ENCODE measurements around the gene ADPRS. TPM values are rescaled to one million over a fixed set of nuclear protein-coding genes. Genes with fewer than 3 reads are reported as not detected.

Gene ADPRS
- total RNA-seq, 1 experiment from 2014 or later, result 83.0 TPM

- Histone ChIP-seq H3K9me2 (replicated peaks; ENCODE audit: low read length) (no peaks in the 10 kb centered on the region), H3K36me3 (ENCODE audit: low read depth, low read length) (no peaks in the 10 kb centered on the region), H3K9ac (ENCODE audit: low read length) (no peak overlapping the region), H3F3A (ENCODE audit: low read length, unreplicated experiment) (no peaks in the 10 kb centered on the region), H4K20me1 (ENCODE audit: low read length) (no peaks in the 10 kb centered on the region), H3K27me3 (ENCODE audit: low read length) (no peaks in the 10 kb centered on the region), H3K79me2 (ENCODE audit: low read length) (no peaks in the 10 kb centered on the region), H3K27ac (ENCODE audit: low read length) (no peak overlapping the region), H3K9me3 (ENCODE audit: low read length) (no peaks in the 10 kb centered on the region), H3K4me2 (ENCODE audit: low read length) (no peak overlapping the region), H2AFZ (ENCODE audit: low read length) (no peak overlapping the region), H3K4me3 (ENCODE audit: low read length) (no peak overlapping the region), H3K4me1 (ENCODE audit: insufficient read depth, low read length) (peaks cover 14% of the 10 kb centered on the region)
- ChIA-PET CTCF (no interaction called here), POLR2A (ENCODE audit: unreplicated experiment) (no interaction called here)
- DNase-seq, result no peak
- BruUV-seq (replicated peaks), result no TSS peak
- no peak for TF ChIP-seq CTCF (conservative IDR thresholded peaks at IDR 0.05; ENCODE audit: low read depth, low read length)
- TF ChIP-seq EZH2 (IDR thresholded peaks at IDR 0.05; ENCODE audit: low read length, unreplicated experiment), result no peak
- no peak for TF ChIP-seq EZH2phosphoT487 (IDR thresholded peaks at IDR 0.05; ENCODE audit: borderline replicate concordance, low read length)
- ATAC-seq, result no peak
- intact Hi-C loops (cut with micrococcal nuclease), result no loop called here
Observed at GRCh38 chr1:36112823-36113222, 24.1 kb downstream of the ADPRS start.

GRCh38 chr1:36114371-36114770 lies 25.7 kb downstream of the ADPRS start:
- no TSS peak for BruUV-seq (replicated peaks)
- Histone ChIP-seq H3K36me3 (ENCODE audit: low read depth, low read length) (no peaks in the 10 kb centered on the region), H3K4me1 (ENCODE audit: insufficient read depth, low read length) (peaks cover 2% of the 10 kb centered on the region), H3K4me3 (ENCODE audit: low read length) (no peak overlapping the region), H3K9me3 (ENCODE audit: low read length) (no peaks in the 10 kb centered on the region), H2AFZ (ENCODE audit: low read length) (no peak overlapping the region), H3F3A (ENCODE audit: low read length, unreplicated experiment) (no peaks in the 10 kb centered on the region), H3K79me2 (ENCODE audit: low read length) (no peaks in the 10 kb centered on the region), H3K9ac (ENCODE audit: low read length) (no peak overlapping the region), H3K27me3 (ENCODE audit: low read length) (no peaks in the 10 kb centered on the region), H3K4me2 (ENCODE audit: low read length) (no peak overlapping the region), H4K20me1 (ENCODE audit: low read length) (no peaks in the 10 kb centered on the region), H3K9me2 (replicated peaks; ENCODE audit: low read length) (no peaks in the 10 kb centered on the region), H3K27ac (ENCODE audit: low read length) (no peak overlapping the region)
- TF ChIP-seq EZH2phosphoT487 (IDR thresholded peaks at IDR 0.05; ENCODE audit: borderline replicate concordance, low read length) (no peak), EZH2 (IDR thresholded peaks at IDR 0.05; ENCODE audit: low read length, unreplicated experiment) (no peak), CTCF (conservative IDR thresholded peaks at IDR 0.05; ENCODE audit: low read depth, low read length) (no peak)
- ChIA-PET POLR2A (ENCODE audit: unreplicated experiment) (no interaction called here), CTCF (no interaction called here)
- DNase-seq (no peak), ATAC-seq (no peak)
- intact Hi-C loops (cut with micrococcal nuclease), result no loop called here

GRCh38 chr1:36115200-36115669 lies 26.5 kb downstream of the ADPRS start:
- H3K27me3 ChIP-seq (ENCODE audit: low read length), result no peaks in the 10 kb centered on the region
- H3K9ac ChIP-seq (ENCODE audit: low read length), result no peak overlapping the region
- no peak for TF ChIP-seq CTCF (conservative IDR thresholded peaks at IDR 0.05; ENCODE audit: low read depth, low read length)
- no peak for TF ChIP-seq EZH2 (IDR thresholded peaks at IDR 0.05; ENCODE audit: low read length, unreplicated experiment)
- TF ChIP-seq EZH2phosphoT487 (IDR thresholded peaks at IDR 0.05; ENCODE audit: borderline replicate concordance, low read length), result no peak
- no peaks in the 10 kb centered on the region for H3K9me2 ChIP-seq (replicated peaks; ENCODE audit: low read length)
- ATAC-seq (no peak), DNase-seq (no peak)
- no peak overlapping the region for H2AFZ ChIP-seq (ENCODE audit: low read length)
- no peaks in the 10 kb centered on the region for H3K9me3 ChIP-seq (ENCODE audit: low read length)
- intact Hi-C loops (cut with micrococcal nuclease), result no loop called here
- no TSS peak for BruUV-seq (replicated peaks)
- POLR2A ChIA-PET (ENCODE audit: unreplicated experiment), result no interaction called here
- CTCF ChIA-PET, result no interaction called here
- H3K4me3 ChIP-seq (ENCODE audit: low read length), result no peak overlapping the region
- H4K20me1 ChIP-seq (ENCODE audit: low read length), result no peaks in the 10 kb centered on the region
- H3K27ac ChIP-seq (ENCODE audit: low read length), result no peak overlapping the region
- H3K36me3 ChIP-seq (ENCODE audit: low read depth, low read length), result no peaks in the 10 kb centered on the region
- no peaks in the 10 kb centered on the region for H3F3A ChIP-seq (ENCODE audit: low read length, unreplicated experiment)
- no peaks in the 10 kb centered on the region for H3K4me1 ChIP-seq (ENCODE audit: insufficient read depth, low read length)
- no peaks in the 10 kb centered on the region for H3K79me2 ChIP-seq (ENCODE audit: low read length)
- H3K4me2 ChIP-seq (ENCODE audit: low read length), result no peak overlapping the region

All from PC-3 (cell line).